ENCODE measurements around the gene RYR3. TPM values are rescaled to one million over a fixed set of nuclear protein-coding genes. Genes with fewer than 3 reads are reported as not detected.

The RYR3 gene
- total and polyA plus RNA-seq, 2 donors (not counting 1 experiment from before 2014, with no cell fraction given), result 0.17 TPM; not detected in 1

DNA sequence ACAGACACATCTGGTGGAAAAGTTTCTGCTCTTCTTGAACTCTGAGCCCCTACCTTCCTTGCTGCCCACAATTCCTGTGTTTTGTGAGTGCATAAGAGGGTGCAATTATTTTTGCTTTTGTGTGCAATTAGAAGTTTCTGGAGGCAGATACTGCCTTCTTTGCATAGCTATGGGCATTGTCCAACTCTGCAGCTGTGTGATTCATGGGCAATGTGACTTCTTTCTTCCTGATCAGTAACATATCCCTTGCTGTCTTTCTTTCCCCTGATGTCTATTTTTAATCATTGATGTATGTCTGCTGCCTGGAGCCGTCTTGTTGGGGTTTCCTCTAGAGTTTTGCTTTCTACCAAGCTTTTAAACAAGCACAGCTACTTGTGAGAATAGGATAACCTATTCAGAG lies 336.0 kb downstream of the RYR3 start:
- no peaks in the 10 kb centered on the region for H4K20me1 ChIP-seq (ENCODE audit: control insufficient read depth, extremely low read depth, insufficient read depth, low read length)
- H3K4me1 ChIP-seq (ENCODE audit: control insufficient read depth, extremely low read depth, insufficient read depth, low read length), result no peaks in the 10 kb centered on the region
- no peaks in the 10 kb centered on the region for H3K79me2 ChIP-seq (ENCODE audit: control insufficient read depth, insufficient read depth, low read length)
- H2AFZ ChIP-seq (ENCODE audit: low read length), result no peak overlapping the region
- TF ChIP-seq, protein P1, sequence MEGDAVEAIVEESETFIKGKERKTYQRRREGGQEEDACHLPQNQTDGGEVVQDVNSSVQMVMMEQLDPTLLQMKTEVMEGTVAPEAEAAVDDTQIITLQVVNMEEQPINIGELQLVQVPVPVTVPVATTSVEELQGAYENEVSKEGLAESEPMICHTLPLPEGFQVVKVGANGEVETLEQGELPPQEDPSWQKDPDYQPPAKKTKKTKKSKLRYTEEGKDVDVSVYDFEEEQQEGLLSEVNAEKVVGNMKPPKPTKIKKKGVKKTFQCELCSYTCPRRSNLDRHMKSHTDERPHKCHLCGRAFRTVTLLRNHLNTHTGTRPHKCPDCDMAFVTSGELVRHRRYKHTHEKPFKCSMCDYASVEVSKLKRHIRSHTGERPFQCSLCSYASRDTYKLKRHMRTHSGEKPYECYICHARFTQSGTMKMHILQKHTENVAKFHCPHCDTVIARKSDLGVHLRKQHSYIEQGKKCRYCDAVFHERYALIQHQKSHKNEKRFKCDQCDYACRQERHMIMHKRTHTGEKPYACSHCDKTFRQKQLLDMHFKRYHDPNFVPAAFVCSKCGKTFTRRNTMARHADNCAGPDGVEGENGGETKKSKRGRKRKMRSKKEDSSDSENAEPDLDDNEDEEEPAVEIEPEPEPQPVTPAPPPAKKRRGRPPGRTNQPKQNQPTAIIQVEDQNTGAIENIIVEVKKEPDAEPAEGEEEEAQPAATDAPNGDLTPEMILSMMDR (conservative IDR thresholded peaks at IDR 0.05 in 1 of 2, IDR thresholded peaks at IDR 0.05 in 1 of 2; ENCODE audit: low read depth in 1 of 2, low read length in 2 of 2), result no peak
- no peak for TF ChIP-seq EZH2 (IDR thresholded peaks at IDR 0.05; ENCODE audit: low read length, missing control alignments)
- no peak for DNase-seq (ENCODE audit: low read depth in 2 of 2)
- H3K27ac ChIP-seq (ENCODE audit: insufficient read depth, low read length), result no peak overlapping the region
- no peak overlapping the region for H3K9ac ChIP-seq (ENCODE audit: insufficient read depth, low read length)
- no peak overlapping the region for H3K4me3 ChIP-seq (replicated peaks in 1 of 4; ENCODE audit: control extremely low read depth in 1 of 4, insufficient read depth in 1 of 4, low read depth in 3 of 4, low read length in 4 of 4)
- H3K27me3 ChIP-seq (ENCODE audit: control insufficient read depth, insufficient read depth, low read length), result peaks cover 5% of the 10 kb centered on the region
- H3K36me3 ChIP-seq (ENCODE audit: control insufficient read depth, insufficient read depth, low read length), result no peaks in the 10 kb centered on the region
- no peaks in the 10 kb centered on the region for H3K9me3 ChIP-seq (ENCODE audit: control insufficient read depth, insufficient read depth, low read depth, low read length)
- no peak overlapping the region for H3K4me2 ChIP-seq (ENCODE audit: extremely low read depth, insufficient read depth, low read length)

DNA sequence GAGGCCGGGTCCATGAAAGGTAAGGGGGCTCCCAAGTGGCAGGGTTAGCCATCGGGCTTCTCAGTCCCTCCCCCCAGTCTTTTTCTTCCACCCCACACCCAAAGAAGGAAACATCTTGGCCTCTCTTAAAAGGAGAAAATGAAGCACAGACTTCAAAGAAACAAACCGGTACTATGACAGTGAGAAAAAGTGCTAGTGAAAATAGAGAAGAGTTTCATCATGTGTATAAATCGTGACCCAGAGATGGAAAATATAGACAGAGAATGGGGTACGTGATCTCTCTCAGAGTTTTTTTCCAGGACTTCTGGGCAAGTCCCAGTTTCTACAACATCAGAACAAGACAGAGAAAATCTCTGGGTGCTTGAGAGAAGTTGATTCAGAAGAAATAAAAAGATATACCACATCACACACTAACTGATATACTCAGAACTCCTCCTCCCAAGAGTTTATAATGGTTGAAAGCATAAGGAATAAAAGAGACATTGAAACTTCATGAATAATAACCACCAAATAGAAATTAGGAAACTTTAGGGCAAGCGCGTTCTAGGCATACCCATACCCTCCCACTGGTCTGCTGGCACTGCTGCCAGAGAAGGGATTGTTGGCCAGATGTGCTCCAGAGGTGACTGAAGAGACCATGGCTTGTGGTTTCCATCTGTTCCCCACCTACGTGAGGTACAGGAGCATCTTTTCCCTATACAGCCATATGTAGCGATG lies 338.6 kb downstream of the RYR3 start:
- Histone ChIP-seq H3K9ac (ENCODE audit: insufficient read depth, low read length) (no peak overlapping the region), H3K36me3 (ENCODE audit: control insufficient read depth, insufficient read depth, low read length) (no peaks in the 10 kb centered on the region)
- no peak for TF ChIP-seq EZH2 (IDR thresholded peaks at IDR 0.05; ENCODE audit: low read length, missing control alignments)
- TF ChIP-seq, protein P1 (conservative IDR thresholded peaks at IDR 0.05 in 1 of 2, IDR thresholded peaks at IDR 0.05 in 1 of 2; ENCODE audit: low read depth in 1 of 2, low read length in 2 of 2), result no peak

DNA sequence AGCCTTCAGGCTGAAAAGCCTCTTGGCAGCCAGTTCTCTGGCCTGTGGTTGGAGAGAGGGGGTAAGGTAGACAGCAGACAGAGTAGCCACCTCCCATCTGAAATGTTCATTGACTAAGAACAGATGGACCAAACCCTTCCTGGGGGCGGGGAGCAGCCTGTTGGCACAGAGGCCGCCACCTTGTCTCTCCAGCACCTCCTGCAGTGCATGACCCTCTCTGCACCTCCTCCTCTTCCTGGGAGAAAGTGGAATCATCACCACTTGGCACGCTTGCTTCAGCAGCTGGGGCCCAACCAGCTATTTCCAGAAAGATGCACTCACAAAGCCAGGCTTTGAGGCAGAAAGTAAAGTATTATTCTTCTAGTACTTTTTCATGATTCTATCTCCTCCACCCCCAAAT lies 344.1 kb downstream of the RYR3 start:
- TF ChIP-seq EZH2 (IDR thresholded peaks at IDR 0.05; ENCODE audit: low read length, missing control alignments), result no peak
- TF ChIP-seq, protein P1 (conservative IDR thresholded peaks at IDR 0.05 in 1 of 2, IDR thresholded peaks at IDR 0.05 in 1 of 2; ENCODE audit: low read depth in 1 of 2, low read length in 2 of 2), result no peak
- no peak for DNase-seq (ENCODE audit: low read depth in 2 of 2)

More for the DNA sequence above, 338.6 kb downstream of the RYR3 start:
- Histone ChIP-seq H3K27ac (ENCODE audit: insufficient read depth, low read length) (no peak overlapping the region), H2AFZ (ENCODE audit: low read length) (no peak overlapping the region), H3K4me3 (replicated peaks in 1 of 4; ENCODE audit: control extremely low read depth in 1 of 4, insufficient read depth in 1 of 4, low read depth in 3 of 4, low read length in 4 of 4) (no peak overlapping the region), H3K79me2 (ENCODE audit: control insufficient read depth, insufficient read depth, low read length) (no peaks in the 10 kb centered on the region), H4K20me1 (ENCODE audit: control insufficient read depth, extremely low read depth, insufficient read depth, low read length) (no peaks in the 10 kb centered on the region), H3K4me1 (ENCODE audit: control insufficient read depth, extremely low read depth, insufficient read depth, low read length) (no peaks in the 10 kb centered on the region), H3K27me3 (ENCODE audit: control insufficient read depth, insufficient read depth, low read length) (peaks cover 5% of the 10 kb centered on the region), H3K4me2 (ENCODE audit: extremely low read depth, insufficient read depth, low read length) (no peak overlapping the region), H3K9me3 (ENCODE audit: control insufficient read depth, insufficient read depth, low read depth, low read length) (no peaks in the 10 kb centered on the region)
- DNase-seq (ENCODE audit: low read depth in 2 of 2), result no peak

More for the DNA sequence above, 344.1 kb downstream of the RYR3 start:
- H3K9ac ChIP-seq (ENCODE audit: insufficient read depth, low read length), result no peak overlapping the region
- no peak overlapping the region for H3K4me3 ChIP-seq (replicated peaks in 1 of 4; ENCODE audit: control extremely low read depth in 1 of 4, insufficient read depth in 1 of 4, low read depth in 3 of 4, low read length in 4 of 4)
- no peaks in the 10 kb centered on the region for H4K20me1 ChIP-seq (ENCODE audit: control insufficient read depth, extremely low read depth, insufficient read depth, low read length)
- H3K4me1 ChIP-seq (ENCODE audit: control insufficient read depth, extremely low read depth, insufficient read depth, low read length), result no peaks in the 10 kb centered on the region
- H3K36me3 ChIP-seq (ENCODE audit: control insufficient read depth, insufficient read depth, low read length), result no peaks in the 10 kb centered on the region
- H3K27ac ChIP-seq (ENCODE audit: insufficient read depth, low read length), result no peak overlapping the region
- H3K27me3 ChIP-seq (ENCODE audit: control insufficient read depth, insufficient read depth, low read length), result no peaks in the 10 kb centered on the region
- H3K79me2 ChIP-seq (ENCODE audit: control insufficient read depth, insufficient read depth, low read length), result no peaks in the 10 kb centered on the region
- H3K9me3 ChIP-seq (ENCODE audit: control insufficient read depth, insufficient read depth, low read depth, low read length), result no peaks in the 10 kb centered on the region
- no peak overlapping the region for H2AFZ ChIP-seq (ENCODE audit: low read length)
- H3K4me2 ChIP-seq (ENCODE audit: extremely low read depth, insufficient read depth, low read length), result no peak overlapping the region
